Measurements from ENCODE around the gene MAPK6.
"Not testable (repeated sequence)": the region's sequence is repeated elsewhere in the genome, so short reads cannot be mapped to it uniquely, and the experiment has no call there.

MAPK6 gene

GRCh38 chr15:52018693-52019393, at the start of gene MAPK6:
Gene MAPK6, plus strand, starts transcription at chr15:52019219. Its CDS starts 27,242 bp downstream, at chr15:52046461.
- DNase-seq = peak; percentile 88

GRCh38 chr15:51969728-51970127, 49.3 kb upstream of the MAPK6 start:
- no peak for DNase-seq

GRCh38 chr15:51970132-51970817, 48.7 kb upstream of the MAPK6 start:
- DNase-seq = no peak

- no peak for DNase-seq
Observed at GRCh38 chr15:51971032-51971374, 48.0 kb upstream of the MAPK6 start.

- peak; percentile 97 for DNase-seq
Observed at GRCh38 chr15:51971375-51972133, 47.5 kb upstream of the MAPK6 start, which contains the start of gene LEO1. Gene LEO1, minus strand, starts transcription at chr15:51971778. Its CDS starts 33 bp downstream, at chr15:51971745.

GRCh38 chr15:51973220-51973619, 45.8 kb upstream of the MAPK6 start:
- DNase-seq = no peak

- DNase-seq = no peak
Observed at GRCh38 chr15:51973775-51974174, 45.2 kb upstream of the MAPK6 start.

- DNase-seq = peak; percentile 39
Observed at GRCh38 chr15:51982013-51982769, 36.8 kb upstream of the MAPK6 start.

- DNase-seq = no peak
Observed at GRCh38 chr15:51982770-51983103, 36.3 kb upstream of the MAPK6 start.

- no peak for DNase-seq
Observed at GRCh38 chr15:51991141-51991540, 27.9 kb upstream of the MAPK6 start.

GRCh38 chr15:51992953-51993352, 26.1 kb upstream of the MAPK6 start:
- DNase-seq = no peak

GRCh38 chr15:52002351-52002750, 16.7 kb upstream of the MAPK6 start:
- no peak for DNase-seq

GRCh38 chr15:52003089-52003488, 15.9 kb upstream of the MAPK6 start:
- DNase-seq = not testable (repeated sequence)

- no peak for DNase-seq
Observed at GRCh38 chr15:52003710-52004109, 15.3 kb upstream of the MAPK6 start.

GRCh38 chr15:52004806-52005205, 14.2 kb upstream of the MAPK6 start:
- no peak for DNase-seq

GRCh38 chr15:52005748-52006701, 13.0 kb upstream of the MAPK6 start:
- DNase-seq = no peak

- no peak for DNase-seq
Observed at GRCh38 chr15:52006702-52007340, 12.2 kb upstream of the MAPK6 start.

- no peak for DNase-seq
Observed at GRCh38 chr15:52008359-52008697, 10.7 kb upstream of the MAPK6 start.

- DNase-seq = peak; percentile 72
Observed at GRCh38 chr15:52008698-52009434, 10.2 kb upstream of the MAPK6 start.

Measured in NCI-H774 (cell line).